HG02885 (cell line): ENCODE data around the gene CELSR1.

ENCODE experiments used
- ATAC-seq: cut with Tn5 transposase; IDR thresholded peaks from one replicate; pipeline ENCODE4 v1.9.1; 2021; ENCODE audit warnings: mild to moderate bottlenecking; ENCODE audit not compliant: unreplicated experiment, poor library complexity

Gene CELSR1

DNA sequence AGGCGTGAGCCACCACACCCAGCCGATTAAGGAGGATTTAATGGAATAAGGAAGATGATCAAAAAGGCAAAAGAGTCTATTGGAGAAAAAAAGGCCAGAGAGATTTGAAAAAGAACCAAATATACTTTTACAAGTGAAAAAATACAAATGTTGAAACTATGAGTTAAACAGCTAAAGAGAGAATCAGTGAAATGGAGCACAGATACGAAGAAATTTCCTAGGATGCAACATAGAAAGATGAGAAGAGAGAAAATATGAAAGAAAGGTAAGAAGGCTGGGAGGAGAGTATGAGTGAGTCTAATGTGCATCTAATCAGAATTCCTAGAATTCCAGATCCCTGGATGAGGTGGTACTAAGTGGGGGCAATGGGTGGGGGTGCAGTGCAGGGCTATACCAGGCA lies 19.4 kb upstream of the CELSR1 start:
- ATAC-seq: no peak

DNA sequence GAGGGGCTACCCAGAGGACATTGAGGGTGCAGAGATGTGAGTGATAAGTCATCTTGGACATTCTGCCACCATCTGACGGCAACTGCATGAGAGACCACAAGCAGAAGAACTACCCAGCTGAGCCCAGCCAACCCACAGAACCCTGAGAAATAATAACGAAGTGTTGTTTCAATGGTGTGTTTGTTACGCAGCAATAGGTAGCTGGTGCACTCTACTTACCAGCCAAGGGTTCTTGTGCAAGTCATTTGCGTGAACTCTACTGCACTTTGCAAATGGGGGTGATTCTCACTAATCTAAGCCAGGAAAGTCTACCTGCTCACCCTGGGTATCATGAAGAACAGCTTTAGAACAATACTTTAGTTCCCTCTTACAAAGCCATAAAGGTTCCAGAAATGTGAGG lies 15.8 kb upstream of the CELSR1 start:
- ATAC-seq: no peak

DNA sequence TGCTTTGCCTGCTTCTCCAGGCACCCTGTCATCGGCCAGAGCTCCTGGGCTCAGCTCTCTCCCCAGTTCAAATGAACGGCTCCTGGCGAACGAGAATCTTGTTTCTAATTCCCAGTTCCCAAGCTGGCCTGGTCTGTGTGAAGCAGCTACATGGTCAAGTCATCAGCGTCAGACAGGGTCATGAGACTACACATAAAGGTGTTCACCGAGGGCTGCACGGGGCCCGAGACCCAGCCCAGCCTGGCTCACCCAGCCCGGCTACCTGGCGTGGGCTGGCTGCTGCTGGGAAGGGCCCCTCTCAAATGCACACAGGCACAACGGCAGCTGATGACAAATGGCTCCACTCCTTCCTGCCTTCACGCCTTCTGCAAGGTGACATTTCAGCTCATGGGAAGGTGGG lies 14.6 kb upstream of the CELSR1 start:
- no peak for ATAC-seq

DNA sequence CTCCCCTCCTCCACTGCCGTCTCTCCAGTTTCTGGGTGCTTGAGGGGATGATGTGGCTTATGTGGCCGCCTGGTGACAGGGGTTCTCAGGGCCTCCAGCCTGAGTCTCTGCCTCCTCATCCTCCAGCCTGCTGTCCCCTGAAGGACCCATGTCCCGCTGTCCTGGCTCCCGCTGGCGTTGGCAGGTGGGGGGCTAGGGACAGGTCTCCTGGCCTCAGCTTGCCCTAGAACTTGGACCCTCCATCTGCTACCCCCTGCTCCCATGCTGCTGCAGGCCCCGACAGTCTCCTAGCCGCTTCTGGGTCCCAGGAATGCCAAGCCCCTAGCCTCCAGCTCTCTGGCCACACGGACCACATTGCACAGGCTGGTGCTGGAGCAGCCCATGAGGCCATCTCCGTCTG lies 13.9 kb upstream of the CELSR1 start:
- ATAC-seq: no peak

DNA sequence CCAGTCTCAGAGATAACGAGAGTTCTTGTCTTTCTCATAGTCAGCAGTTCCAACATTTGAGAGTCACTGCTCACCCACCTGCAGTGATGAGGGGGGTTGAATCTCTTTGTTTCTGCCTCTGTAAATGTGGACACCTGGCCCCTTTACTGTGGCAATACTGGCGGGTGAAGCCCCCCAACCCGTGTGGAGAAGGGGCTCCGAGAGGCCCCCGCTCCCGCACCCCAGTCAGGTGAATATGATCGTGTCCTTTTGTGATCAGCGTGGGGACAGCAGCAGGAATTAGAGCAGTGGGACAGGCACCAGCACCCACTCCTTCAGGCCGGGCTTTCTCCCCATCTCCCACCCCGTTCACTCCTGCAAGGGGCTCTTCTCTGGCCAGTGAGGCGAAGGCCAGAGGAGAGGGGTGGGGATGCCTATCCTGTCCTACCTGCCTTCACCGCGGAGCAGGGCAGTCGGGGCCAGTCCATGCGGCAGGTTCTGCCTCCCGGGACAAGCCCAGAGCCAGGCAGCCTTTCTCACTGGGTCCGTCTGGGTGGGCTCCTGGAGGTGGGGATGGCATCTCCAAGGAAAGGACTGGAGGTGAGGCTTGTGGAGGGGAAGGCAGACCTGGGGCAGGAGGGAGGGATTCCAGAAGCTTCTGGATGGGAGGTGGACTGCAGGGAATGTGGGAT lies 12.7 kb upstream of the CELSR1 start:
- no peak for ATAC-seq

DNA sequence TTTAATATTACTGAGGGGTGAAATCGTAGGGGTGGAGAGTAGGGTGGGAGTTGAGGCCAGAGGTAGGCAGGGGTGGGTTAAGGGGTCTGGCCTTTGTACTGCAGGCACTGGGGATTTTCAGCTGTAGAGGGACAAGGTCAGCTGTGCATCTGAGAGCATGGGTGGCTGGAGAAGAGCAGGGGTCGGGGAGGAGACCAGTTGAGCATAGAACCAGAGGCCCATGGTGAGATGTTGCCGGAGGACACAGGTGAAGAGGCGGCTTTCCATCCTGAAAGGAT lies 12.1 kb upstream of the CELSR1 start:
- ATAC-seq: no peak

DNA sequence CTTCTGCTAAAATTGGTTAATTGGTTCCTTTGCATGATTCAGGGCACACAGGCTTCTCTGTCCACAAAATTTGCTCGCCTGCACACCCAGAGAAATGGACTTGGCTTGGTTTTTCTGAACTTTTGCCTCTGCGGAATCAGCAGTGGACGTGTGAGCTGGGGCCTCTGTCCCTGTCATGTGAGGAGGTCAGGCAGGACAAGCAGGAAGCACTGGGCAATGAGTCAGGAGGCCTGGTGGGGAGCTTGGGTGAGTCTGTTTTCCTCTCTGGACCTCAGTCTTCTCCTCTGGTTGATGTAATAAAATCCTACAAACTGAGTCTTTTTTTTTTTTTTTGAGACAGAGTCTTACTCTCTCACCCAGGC lies 10.4 kb upstream of the CELSR1 start:
- no peak for ATAC-seq

DNA sequence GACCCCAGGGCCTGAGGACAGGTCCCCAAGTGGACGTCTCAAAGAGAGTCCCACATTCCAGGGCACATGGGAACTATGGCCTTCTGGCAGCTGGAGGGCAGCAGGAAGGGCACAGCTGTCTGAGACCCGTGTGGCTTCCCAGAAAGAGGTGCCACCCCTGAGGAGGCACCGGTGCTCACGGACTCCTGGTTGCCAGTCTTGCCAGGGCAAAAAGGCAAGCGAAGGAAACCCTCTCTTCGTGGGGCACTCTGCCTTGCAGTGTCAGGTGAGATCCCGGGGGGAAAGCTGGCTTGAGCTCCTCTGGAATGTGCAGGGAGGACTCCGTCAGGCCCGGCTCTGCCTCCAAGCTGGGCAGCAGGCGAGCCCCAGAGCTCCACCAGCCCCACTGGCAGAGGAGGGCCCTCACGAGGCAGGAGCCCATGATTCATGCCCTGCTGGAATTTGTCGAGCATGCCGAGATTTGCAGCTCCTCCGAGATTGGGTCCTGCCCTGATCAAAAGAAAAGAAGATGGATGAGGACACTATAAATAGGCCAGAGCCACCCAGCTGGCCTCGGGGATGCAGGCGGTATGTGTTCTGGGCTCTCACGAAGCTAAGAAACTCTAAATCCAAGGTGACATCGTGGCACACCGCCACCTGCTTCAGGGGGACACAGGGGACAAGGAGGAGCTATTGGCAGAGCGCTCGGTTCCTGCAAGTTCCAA lies 9.9 kb upstream of the CELSR1 start:
- no peak for ATAC-seq

DNA sequence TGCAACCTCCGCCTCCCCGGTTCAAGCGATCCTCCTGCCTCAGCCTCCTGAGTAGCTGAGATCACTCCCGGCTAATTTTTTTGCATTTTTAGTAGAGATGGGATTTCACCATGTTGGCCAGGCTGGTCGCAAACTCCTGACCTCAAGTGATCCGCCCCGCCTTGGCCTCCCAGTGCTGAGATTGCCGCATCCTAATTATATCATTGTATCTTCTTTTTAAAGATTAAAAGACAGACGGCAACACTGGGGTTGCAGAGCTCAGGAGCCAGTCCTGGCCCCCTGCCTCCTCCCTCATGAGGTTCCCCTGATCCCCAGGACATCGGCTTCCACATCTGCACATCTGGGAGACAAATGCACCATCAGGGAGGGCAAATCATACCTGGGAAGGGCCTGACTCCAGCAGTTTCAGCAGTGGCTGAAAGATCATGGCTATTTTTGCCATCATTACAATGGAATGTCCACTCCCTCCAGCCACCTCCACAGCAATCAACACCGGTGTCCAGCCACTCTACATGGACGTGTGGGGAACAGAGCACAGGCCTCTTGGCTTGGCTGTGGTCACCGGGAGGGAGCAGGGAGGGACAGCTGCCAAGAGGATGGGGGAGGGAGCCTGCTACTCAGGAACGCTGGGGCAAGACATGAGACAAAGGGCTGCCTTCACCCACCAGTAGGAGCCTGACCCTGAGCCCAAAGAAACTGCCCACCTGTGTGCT lies 9.2 kb upstream of the CELSR1 start:
- no peak for ATAC-seq

DNA sequence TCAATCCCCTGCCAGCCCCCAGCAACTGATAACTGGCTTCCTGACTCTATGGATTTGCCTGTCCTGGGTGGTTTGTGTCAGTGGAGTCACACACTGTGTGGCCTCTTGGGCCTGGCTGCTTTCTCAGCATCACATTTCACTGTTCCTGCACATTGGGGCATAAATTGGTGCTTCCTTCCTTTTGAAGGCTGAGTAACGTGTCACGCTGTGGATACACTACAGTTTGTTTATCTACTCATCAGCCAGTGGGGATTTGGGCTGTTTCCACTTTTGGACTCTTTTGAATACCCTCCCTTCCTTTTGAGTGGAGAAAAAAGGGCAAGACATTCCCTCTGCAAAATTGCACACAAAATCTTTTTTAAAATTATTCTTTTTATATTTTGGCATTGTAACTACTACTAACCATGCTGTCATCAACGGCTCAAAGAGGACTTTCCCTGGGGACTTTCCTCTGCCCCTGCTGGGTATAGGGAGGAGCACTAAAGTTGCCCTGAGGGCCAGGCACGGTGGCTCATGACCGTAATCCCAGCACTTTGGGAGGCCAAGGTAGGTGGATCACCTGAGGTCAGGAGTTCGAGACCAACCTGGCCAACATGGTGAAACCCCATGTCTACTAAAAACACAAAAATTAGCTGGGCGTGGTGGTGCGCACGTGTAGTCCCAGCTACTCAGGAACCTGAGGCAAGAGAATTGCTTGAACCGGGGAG lies 7.8 kb upstream of the CELSR1 start:
- no peak for ATAC-seq

DNA sequence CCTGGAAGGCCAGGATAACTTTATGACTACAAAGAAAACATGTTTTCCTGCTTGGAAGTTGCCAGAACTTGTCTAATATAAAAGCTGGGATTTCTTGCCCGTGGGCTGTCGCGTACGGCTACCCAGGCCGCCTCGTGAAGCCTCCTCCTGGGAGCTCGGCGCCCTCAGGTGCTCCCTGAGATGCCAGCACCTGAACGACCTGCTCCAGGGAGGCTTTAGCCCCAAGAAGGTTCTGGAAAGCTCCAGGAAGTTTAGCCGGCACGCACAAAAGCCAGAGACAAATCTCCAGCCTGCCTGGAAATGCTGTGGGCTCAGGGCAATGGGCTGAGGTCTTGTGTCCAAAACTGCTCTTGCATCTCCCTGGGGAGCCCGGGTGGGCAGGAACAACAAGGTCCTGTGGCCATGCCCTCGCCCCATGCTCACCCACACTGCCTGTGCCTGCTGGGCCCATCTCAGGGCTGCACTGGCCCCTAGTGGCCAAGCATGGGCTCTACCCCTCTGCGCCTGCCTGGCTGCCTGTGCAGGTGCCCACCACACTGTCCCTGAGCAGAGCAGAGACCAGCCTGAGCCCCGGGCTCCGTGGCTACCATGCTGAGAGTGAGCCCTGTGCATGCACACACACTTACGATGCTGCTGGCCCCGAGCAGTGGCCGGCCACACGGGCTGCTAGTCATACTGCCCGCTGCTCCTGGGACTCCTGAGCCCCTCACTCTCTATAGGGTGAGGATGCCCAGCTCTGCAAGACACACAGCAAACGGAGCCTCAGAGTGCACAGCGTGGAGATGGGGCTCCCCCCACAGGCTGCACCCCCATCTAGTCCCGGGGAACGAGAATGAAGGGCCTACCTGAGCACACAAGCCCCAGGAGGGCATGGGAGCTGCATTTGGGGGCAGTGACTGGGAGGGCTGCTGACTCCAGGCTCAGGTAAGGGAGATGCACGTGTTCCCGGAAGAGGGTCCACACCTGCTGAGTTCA lies 4.9 kb upstream of the CELSR1 start:
- ATAC-seq: no peak

DNA sequence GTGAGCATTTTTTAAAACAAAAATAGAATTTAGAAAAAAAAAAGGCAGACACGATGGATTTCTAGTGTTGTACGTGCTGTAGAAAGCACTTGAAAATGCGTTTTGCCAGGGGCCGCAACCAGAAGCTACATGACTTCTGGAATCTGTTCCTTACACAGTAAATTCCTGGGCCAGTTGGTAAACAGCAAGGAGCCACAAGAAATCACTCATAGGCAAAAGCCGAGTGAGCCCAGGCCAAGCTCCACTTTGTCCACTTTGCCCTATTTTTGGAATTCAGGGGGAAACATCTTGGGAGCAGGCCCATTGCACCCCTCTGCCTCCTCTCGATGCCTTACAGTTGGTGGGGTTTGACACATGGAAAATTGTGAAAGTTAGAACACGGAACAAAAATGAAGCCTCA lies 4.1 kb upstream of the CELSR1 start:
- no peak for ATAC-seq

DNA sequence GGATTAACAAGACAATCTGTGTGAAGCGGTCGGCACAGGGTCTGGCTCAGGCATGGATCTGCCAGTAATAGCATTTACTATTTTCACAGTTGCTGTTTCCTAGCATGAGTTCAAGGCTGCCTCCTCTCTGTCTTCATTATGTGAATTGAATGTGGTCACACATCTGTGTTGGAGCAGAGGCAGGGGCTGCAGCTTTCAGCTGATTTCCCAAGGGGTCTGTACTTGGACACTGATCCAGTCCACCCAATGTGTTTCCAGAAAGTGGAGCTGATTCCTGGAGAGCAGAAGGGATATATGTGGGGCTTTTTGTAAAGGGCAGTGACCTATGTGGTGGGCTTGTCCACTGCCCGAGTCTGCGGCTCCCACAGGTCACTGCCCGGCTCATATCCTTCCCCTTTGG lies 3.5 kb upstream of the CELSR1 start:
- no peak for ATAC-seq

DNA sequence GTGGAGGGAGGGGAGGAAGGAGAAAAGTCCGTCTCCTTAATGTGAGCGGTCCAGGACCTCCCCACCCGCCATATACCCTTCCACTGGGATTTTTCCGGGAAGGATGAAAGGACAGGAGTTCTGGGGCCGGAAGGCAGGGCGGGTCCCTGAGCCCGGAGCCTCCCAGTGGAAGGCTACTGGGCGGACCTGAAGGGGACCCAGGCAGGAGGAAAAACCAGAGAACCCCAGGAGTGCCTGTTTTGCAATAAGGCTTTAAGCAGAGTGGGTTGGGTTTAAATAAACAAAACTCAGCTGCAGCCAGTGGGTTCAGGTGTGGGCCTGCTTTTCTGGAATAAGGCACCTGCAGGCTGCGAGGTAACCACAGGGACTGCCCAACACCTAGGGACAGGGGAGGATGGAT lies 1.7 kb upstream of the CELSR1 start:
- ATAC-seq: no peak

DNA sequence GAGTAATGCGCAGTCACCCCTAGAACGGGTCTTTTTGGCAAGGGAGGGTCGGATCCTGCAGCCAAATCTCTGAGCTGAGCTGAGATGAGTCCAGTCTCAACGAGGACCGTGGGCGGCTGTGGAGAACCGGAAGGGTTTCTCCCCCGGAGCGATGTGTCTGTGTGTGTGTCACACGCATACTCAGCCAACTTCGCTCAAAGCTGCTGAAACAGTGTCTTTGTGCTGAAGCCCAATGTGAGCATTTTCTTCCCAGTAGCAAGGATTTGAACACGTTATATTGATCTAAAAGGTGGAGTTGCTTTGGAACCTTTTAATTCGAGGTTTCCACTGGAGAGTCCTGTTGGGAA lies 1.4 kb upstream of the CELSR1 start:
- no peak for ATAC-seq

DNA sequence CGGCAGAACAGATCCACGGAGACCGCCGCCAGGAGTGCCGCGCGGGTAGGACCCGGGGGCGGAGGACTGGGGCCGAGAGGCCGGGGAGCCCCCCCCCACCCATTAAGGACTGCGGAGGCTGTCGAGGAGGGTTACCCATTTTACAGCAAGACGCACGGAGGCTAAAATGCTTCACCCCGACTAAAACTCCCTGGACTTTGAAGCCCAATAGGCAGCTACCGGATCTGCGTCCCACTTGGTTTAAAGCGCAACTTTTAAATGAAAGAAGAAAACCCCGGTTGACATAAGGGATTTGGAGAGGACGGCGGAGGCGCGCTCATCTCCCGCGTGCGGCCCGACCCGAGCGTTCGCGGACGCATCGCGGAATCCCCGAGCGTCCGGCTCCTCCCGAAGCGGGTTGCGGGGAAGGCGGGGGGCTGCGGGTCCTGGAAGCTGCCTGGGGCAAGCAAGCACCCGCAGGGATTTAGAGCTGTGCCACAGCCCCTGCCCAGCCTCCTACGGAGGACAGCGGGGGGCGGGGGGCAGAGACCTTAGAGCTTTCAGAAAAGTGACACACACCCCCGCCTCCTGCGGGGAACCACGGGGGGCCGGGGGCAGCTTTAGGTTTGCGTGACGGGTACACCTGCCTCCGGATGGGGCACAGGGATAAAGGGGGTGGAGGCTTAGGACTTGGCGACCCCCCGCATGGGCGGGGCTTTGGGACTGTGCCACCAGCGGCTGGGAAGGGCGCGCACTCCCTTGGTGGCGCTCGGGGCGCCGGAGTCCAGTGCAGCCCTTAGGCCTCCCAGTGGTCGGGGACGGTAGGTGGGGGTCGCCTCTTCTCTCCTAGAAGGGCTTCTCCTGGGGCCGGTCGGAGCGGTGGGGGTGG lies 760 bp upstream of the CELSR1 start:
- no peak for ATAC-seq

DNA sequence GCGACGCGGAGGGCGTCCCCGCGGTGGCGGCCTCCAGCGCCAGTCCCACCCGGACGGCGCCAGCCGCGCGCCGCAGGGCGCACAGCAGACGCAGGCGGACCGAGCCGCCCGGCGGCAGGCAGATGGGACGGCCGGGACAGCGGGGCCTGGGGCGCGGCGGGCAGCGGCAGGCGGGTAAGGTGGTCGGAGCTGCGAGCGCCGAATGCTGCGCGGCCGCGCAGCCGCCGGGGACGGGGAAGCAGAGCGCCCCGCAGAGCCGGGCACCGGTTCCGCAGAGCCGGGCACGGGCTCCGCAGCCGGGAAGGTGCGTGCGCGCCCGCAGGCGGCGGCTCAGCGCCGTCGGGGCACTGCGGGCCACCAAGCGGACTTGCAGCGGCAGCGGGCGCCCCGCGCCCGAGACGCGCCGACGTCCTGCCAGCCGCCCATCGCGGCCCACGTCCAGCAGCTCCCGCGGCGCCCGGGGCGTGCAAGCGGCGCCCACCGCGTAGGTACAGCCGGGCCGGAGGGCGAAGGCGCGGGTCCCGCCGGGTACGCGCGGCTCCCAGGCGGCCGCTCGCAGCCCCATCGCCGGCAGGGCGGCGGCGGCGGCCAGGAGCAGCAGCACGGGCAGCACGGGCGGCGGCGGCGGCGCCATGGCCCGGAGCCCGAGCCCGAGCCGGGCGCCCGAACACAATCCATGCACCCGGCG lies 739 bp downstream of the CELSR1 start:
- no peak for ATAC-seq

DNA sequence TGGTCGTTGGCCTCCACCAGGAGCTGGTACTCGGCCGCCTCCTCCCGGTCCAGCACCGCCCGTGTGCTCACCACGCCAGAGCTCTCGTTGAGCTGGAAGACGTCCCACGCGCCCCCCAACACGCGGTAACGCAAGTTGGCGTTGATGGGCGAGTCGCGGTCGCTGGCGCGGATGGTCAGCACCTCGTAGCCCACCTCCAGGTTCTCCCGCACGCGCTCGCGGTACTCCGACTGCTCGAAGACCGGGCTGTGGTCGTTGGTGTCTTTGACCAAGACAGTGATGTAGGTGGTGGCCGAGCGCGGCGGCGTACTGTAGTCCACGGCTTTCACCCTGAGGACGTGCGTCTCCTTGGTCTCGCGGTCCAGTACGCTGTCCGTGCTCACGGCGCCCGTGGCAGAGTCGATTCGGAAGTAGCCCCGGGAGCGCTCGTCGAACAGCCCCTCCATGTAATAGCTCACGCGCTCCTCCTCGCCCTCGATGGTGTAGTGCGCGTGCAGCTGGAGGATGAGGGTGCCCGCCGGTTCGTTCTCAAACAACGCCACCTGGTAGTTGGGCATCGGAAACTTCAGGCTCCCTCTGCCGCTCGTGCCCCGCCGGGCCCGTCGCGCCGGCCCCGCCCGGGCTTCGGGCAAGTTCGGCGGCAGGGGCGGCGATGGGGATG lies 1.4 kb downstream of the CELSR1 start:
- no peak for ATAC-seq
